Activated T-helper 1 cell treated with anti-CD3 and anti-CD28 coated beads, Interleukin-2, amount 50 U/mL, for 16 hours (primary cell): ENCODE results near the gene DHX36.

Experiments used
- DNase-seq, 2 donors: peaks; one replicate each; pipeline ENCODE4 v3.0.0-alpha.2; 2020; ENCODE audit warnings: low read depth in 1 of 2, low spot score in 1 of 2

DHX36 gene

DNA sequence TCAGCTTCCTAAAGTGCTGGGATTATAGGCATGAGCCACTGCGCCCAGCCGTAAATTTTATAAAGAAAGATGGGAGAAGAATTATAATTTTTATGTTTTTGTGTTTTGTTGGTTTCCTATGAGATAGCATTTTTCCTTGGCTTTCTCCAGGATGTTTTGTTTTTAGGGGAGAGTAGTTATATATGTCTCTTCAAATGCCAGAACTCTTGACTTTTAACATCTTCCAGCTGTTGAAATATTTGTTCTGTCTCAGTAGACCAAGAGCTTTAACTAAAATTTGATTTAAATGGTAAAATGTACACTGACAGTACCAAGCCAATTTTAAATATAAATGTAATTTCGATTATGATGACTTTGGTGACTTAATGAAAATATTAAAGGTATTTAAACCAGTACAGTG lies 96.8 kb downstream of the DHX36 start:
- DNase-seq: no peak

DNA sequence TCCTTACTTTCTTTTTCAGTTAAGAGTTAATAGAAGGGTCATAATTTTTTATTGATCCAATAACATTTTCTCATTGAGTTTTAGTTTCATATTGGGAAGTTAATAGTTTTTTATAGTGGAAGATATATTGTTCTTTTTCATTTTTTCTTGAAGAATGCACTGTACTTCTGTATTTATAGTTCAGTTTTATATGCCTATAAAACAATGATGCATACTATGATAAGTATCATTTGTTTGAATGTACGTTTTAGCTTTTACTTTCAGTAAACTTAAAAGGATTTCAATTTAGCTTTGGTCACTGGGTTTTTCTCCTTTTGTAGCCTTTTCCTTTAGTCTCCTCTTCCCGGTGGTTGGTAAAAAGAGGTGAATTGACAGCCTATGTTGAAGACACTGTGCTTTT lies 98.8 kb downstream of the DHX36 start:
- no peak for DNase-seq

DNA sequence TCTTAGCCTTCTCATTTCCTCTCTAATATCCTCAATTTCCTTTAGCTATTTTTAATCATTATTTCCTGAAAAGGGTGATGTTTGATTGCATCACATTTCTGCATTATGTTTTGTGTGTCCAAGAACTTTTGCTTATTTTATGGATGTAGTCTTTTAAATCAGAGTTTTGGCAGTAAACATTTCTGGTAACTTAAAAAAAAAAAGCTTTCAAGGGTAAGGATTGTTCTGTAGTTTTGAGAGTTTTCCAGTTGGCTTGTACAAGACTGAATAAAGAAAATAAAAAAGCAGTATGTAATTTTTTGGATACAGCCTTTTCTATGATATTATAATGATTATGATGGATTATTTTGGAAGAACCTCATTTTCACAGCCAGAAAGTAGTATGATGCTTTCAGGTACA lies 99.4 kb downstream of the DHX36 start:
- no peak for DNase-seq

DNA sequence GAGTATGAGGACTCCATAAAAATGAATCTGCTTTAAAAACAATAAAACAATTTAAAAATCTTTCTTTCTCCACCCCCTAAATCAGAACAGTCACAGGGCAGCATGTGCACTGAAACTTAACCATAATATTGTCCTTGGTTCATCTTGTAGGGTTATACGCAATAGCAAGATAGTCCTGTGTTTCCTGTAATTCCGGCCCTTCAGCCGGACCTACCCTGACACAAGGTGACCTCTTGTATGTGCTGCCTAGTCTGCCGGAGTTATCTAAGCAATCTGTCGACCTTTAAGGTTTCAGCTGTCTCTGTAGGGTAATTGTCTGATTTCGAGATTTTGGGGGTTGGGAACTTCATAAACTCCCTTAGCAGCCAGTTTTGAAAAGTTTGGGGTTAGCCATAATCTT lies 99.9 kb downstream of the DHX36 start:
- no peak for DNase-seq

DNA sequence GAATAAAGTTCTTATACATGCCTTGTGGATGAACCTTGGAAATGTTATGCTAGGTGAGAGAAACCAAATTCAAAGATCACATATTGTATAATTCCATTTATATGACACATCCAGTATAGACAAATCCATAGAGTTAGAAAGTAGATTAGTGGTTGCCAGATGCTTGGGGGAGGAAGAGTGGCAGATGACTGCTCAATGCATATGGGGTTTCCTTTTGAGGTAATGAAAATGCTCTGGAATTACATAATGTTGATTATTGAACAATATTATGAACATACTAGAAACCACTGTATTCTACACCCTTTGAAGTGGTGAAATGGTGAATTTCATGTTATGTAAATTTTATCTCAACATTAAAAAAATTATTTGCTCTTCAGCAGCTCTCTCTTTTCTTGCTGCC lies 100.8 kb downstream of the DHX36 start:
- DNase-seq: no peak
